Suppressor macrophage (primary cell): ENCODE results near the gene PEX11B.

ENCODE experiments used
- DNase-seq, 4 experiments: peaks; one replicate each; pipeline ENCODE4 v3.0.0-alpha.2; 2020 to 2022

Gene PEX11B

DNA sequence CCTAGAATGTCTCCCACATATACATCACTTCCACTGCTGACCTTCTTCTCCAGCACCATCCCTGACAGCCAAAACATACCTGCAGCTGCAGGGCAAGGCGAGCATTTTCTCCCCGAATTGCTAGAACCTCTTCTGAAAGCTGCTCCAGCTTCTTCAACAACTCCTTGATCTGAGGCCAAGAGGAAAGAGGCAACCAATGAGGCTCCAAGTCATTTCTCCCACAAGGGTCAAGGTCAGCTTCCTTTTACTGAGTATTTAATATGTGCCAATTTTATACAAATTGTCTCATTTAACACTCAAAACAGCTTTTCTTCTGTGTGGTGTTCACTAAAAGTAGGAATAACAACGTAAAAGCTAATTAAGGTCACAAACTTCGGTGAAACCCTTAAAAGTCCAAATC, 50.3 kb downstream of the PEX11B start:
- DNase-seq = no peak

DNA sequence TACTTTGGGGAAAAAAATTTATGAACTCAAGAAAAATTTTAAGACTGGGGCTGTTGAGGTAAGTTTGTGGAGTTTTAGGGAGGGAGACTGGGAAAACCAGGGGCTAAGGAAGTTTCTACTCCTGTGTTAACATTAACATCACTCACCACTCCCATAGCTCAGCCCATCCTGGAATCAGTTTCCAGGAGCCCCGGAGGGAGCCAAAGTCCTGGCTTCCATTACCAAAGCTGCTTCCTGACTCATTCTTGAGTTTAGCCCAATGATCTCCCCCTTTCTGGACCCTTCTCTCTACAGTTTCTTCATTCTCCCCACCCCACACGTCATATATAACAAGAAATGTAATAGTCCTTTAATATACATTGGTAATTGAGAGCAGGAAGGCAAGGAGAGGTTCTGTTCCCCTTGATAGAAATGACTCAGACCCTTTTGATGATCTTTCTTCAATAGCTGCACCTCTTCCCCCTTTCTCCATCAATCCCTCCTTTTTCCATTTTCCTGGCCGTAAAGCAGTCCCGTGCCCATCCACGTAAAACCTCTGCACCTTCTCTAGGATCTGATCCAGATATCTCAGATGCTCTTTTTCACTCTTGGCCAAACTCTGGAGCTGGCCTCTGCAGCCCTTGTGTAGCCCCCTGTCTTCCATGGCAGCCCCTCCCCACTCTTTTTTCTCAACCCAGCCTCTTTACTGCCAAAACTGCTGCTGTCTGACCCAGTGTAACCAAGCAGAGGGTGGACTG, 55.1 kb downstream of the PEX11B start:
- no peak for DNase-seq
